ENCODE results near the gene SELL. TPM values are rescaled to one million over a fixed set of nuclear protein-coding genes. Genes with fewer than 3 reads are reported as not detected.

Gene SELL
- total and polyA plus RNA-seq, 2 experiments from 2014 or later: not detected

DNA sequence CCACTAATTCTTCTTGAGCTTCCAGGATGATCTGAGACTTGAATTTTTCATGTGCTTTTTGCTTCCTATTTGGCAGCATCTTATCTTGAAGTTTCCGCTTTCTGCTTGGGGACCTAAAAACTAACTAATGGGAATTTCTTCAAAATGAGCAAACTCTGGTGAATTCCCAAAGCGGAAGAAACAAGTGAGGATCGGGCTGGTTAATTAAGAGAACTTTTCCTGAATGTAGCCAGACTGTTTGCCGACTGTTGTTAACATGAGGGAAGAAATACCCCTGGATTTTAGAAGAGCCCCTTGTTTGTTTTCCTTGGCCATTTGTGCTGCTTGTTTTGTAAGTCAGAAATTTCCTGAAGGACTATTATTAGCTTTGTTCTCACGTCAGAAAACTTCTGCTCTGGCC is 28.6 kb upstream of the SELL start:
- Histone ChIP-seq H3K36me3 (ENCODE audit: insufficient read depth) (no peaks in the 10 kb centered on the region), H3K9me2 (ENCODE audit: insufficient read depth) (no peaks in the 10 kb centered on the region), H2AFZ (no peak overlapping the region), H4K20me1 (replicated peaks; ENCODE audit: insufficient read depth) (no peaks in the 10 kb centered on the region), H3K27me3 (ENCODE audit: insufficient read depth) (no peaks in the 10 kb centered on the region), H3K27ac (ENCODE audit: low read depth) (no peak overlapping the region), H3K4me3 (no peak overlapping the region), H3F3A (replicated peaks; ENCODE audit: low read depth) (no peaks in the 10 kb centered on the region), H3K4me1 (ENCODE audit: insufficient read depth) (peaks cover 7% of the 10 kb centered on the region; the same call in 1 of the 2 replicates), H3K4me2 (no peak overlapping the region), H3K79me2 (replicated peaks; ENCODE audit: insufficient read depth) (no peaks in the 10 kb centered on the region)
- no peak for DNase-seq (ENCODE audit: low spot score)
- Mint-ChIP-seq H3K4me1 (peaks cover 24% of the 10 kb centered on the region; the same call in 2 of the 3 replicates), H3K4me3 (no peak overlapping the region), H3K9me3 (no peaks in the 10 kb centered on the region), H3K27me3 (ENCODE audit: insufficient read depth, low read depth, poor library complexity) (peaks cover 4% of the 10 kb centered on the region), H3K27ac (no peak overlapping the region), H3K36me3 (ENCODE audit: low read depth) (no peaks in the 10 kb centered on the region)
- TF ChIP-seq EZH2 (IDR thresholded peaks at IDR 0.05; ENCODE audit: low read depth, unreplicated experiment) (no peak), POLR2AphosphoS5 (IDR thresholded peaks at IDR 0.05; ENCODE audit: low read depth) (no peak), ZNF331 (CRISPR knock-in tag; IDR thresholded peaks at IDR 0.05; ENCODE audit: low read depth) (no peak)
- TF ChIP-seq, protein P1, sequence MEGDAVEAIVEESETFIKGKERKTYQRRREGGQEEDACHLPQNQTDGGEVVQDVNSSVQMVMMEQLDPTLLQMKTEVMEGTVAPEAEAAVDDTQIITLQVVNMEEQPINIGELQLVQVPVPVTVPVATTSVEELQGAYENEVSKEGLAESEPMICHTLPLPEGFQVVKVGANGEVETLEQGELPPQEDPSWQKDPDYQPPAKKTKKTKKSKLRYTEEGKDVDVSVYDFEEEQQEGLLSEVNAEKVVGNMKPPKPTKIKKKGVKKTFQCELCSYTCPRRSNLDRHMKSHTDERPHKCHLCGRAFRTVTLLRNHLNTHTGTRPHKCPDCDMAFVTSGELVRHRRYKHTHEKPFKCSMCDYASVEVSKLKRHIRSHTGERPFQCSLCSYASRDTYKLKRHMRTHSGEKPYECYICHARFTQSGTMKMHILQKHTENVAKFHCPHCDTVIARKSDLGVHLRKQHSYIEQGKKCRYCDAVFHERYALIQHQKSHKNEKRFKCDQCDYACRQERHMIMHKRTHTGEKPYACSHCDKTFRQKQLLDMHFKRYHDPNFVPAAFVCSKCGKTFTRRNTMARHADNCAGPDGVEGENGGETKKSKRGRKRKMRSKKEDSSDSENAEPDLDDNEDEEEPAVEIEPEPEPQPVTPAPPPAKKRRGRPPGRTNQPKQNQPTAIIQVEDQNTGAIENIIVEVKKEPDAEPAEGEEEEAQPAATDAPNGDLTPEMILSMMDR (conservative IDR thresholded peaks at IDR 0.05; ENCODE audit: low read depth in 2 of 2): no peak
- TF ChIP-seq, protein P2, sequence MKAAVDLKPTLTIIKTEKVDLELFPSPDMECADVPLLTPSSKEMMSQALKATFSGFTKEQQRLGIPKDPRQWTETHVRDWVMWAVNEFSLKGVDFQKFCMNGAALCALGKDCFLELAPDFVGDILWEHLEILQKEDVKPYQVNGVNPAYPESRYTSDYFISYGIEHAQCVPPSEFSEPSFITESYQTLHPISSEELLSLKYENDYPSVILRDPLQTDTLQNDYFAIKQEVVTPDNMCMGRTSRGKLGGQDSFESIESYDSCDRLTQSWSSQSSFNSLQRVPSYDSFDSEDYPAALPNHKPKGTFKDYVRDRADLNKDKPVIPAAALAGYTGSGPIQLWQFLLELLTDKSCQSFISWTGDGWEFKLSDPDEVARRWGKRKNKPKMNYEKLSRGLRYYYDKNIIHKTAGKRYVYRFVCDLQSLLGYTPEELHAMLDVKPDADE (IDR thresholded peaks at IDR 0.05): no peak
- no peak for ATAC-seq

DNA sequence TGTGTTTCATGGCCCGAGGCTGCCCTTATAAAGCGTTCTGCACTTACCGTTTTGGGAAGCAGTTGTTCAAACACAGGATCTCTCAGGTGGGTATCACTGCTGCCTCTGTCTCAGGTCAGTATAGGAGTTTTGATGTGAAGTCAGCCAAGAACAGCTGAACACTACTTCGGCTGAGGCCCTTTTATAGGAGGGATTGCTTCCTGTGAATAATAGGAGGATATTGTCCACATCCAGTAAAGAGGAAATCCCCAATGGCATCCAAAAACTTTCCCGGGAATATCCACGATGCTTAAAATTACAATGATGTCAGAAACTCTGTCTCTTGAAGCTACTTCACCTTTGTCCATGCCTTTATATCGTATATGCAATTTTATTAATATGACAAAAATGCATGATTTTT is 22.5 kb upstream of the SELL start, which contains the start of gene SELE:
Gene SELE (minus strand): TSS at position 156 of the 400 bp plus-strand sequence. CDS start 467 bp downstream, outside the sequence.
- Mint-ChIP-seq H3K4me3 (no peak within 1 kb of the TSS), H3K36me3 (ENCODE audit: low read depth) (no peaks in the 10 kb centered on the region), H3K27me3 (ENCODE audit: insufficient read depth, low read depth, poor library complexity) (peaks cover 2% of the 10 kb centered on the region), H3K9me3 (no peaks in the 10 kb centered on the region), H3K27ac (no peak within 1 kb of the TSS), H3K4me1 (peaks cover 12% of the 10 kb centered on the region; the same call in 2 of the 3 replicates)
- ATAC-seq: no peak
- H3K4me2 ChIP-seq: no peak within 1 kb of the TSS
- H2AFZ ChIP-seq: no peak within 1 kb of the TSS
- no peaks in the 10 kb centered on the region for H3F3A ChIP-seq (replicated peaks; ENCODE audit: low read depth)
- H3K9me2 ChIP-seq (ENCODE audit: insufficient read depth): no peaks in the 10 kb centered on the region
- no peak within 1 kb of the TSS for H3K4me3 ChIP-seq
- H3K27ac ChIP-seq (ENCODE audit: low read depth): no peak within 1 kb of the TSS
- no peaks in the 10 kb centered on the region for H3K79me2 ChIP-seq (replicated peaks; ENCODE audit: insufficient read depth)
- H3K36me3 ChIP-seq (ENCODE audit: insufficient read depth): no peaks in the 10 kb centered on the region
- no peaks in the 10 kb centered on the region for H3K27me3 ChIP-seq (ENCODE audit: insufficient read depth)
- DNase-seq (ENCODE audit: low spot score): no peak
- H4K20me1 ChIP-seq (replicated peaks; ENCODE audit: insufficient read depth): no peaks in the 10 kb centered on the region
- no peaks in the 10 kb centered on the region for H3K4me1 ChIP-seq (ENCODE audit: insufficient read depth)
- TF ChIP-seq ZNF114 (CRISPR knock-in tag; IDR thresholded peaks at IDR 0.05) (no peak), EZH2phosphoT487 (IDR thresholded peaks at IDR 0.05; ENCODE audit: unreplicated experiment) (no peak), JUNB (IDR thresholded peaks at IDR 0.05; ENCODE audit: unreplicated experiment) (no peak), NANOG (IDR thresholded peaks at IDR 0.05; ENCODE audit: borderline replicate concordance) (no peak)
- TF ChIP-seq, protein P3, sequence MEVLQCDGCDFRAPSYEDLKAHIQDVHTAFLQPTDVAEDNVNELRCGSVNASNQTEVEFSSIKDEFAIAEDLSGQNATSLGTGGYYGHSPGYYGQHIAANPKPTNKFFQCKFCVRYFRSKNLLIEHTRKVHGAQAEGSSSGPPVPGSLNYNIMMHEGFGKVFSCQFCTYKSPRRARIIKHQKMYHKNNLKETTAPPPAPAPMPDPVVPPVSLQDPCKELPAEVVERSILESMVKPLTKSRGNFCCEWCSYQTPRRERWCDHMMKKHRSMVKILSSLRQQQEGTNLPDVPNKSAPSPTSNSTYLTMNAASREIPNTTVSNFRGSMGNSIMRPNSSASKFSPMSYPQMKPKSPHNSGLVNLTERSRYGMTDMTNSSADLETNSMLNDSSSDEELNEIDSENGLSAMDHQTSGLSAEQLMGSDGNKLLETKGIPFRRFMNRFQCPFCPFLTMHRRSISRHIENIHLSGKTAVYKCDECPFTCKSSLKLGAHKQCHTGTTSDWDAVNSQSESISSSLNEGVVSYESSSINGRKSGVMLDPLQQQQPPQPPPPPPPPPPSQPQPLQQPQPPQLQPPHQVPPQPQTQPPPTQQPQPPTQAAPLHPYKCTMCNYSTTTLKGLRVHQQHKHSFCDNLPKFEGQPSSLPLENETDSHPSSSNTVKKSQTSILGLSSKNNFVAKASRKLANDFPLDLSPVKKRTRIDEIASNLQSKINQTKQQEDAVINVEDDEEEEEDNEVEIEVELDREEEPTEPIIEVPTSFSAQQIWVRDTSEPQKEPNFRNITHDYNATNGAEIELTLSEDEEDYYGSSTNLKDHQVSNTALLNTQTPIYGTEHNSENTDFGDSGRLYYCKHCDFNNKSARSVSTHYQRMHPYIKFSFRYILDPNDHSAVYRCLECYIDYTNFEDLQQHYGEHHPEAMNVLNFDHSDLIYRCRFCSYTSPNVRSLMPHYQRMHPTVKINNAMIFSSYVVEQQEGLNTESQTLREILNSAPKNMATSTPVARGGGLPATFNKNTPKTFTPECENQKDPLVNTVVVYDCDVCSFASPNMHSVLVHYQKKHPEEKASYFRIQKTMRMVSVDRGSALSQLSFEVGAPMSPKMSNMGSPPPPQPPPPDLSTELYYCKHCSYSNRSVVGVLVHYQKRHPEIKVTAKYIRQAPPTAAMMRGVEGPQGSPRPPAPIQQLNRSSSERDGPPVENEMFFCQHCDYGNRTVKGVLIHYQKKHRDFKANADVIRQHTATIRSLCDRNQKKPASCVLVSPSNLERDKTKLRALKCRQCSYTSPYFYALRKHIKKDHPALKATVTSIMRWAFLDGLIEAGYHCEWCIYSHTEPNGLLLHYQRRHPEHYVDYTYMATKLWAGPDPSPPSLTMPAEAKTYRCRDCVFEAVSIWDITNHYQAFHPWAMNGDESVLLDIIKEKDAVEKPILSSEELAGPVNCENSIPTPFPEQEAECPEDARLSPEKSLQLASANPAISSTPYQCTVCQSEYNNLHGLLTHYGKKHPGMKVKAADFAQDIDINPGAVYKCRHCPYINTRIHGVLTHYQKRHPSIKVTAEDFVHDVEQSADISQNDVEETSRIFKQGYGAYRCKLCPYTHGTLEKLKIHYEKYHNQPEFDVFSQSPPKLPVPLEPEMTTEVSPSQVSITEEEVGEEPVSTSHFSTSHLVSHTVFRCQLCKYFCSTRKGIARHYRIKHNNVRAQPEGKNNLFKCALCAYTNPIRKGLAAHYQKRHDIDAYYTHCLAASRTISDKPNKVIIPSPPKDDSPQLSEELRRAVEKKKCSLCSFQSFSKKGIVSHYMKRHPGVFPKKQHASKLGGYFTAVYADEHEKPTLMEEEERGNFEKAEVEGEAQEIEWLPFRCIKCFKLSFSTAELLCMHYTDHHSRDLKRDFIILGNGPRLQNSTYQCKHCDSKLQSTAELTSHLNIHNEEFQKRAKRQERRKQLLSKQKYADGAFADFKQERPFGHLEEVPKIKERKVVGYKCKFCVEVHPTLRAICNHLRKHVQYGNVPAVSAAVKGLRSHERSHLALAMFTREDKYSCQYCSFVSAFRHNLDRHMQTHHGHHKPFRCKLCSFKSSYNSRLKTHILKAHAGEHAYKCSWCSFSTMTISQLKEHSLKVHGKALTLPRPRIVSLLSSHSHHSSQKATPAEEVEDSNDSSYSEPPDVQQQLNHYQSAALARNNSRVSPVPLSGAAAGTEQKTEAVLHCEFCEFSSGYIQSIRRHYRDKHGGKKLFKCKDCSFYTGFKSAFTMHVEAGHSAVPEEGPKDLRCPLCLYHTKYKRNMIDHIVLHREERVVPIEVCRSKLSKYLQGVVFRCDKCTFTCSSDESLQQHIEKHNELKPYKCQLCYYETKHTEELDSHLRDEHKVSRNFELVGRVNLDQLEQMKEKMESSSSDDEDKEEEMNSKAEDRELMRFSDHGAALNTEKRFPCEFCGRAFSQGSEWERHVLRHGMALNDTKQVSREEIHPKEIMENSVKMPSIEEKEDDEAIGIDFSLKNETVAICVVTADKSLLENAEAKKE (CRISPR knock-in tag; IDR thresholded peaks at IDR 0.05): no peak
- TF ChIP-seq, protein P1 (conservative IDR thresholded peaks at IDR 0.05; ENCODE audit: low read depth in 2 of 2): no peak

Data from GM23338 (cell line).